ENCODE data around the gene SLC16A4.

DNA sequence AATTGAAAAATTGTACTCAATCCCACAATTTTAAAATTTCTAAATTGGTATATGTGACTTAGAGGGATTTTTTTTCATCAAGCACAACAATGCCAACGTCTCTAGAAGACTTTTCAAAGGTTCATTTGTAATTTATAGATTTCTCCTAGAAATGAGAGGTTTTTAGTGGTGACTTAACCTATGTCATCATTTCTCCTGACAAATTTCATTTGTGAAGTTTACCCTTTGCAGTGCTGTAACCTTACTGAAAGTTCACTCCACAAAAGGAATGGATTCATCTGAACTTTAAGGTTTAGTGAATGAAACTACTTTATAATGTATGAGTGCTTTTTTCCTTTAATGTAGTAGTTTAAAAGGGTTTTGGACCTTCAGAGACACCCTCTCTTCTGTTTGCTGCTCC is 35.5 kb downstream of the SLC16A4 start:
- TF ChIP-seq, protein P1, sequence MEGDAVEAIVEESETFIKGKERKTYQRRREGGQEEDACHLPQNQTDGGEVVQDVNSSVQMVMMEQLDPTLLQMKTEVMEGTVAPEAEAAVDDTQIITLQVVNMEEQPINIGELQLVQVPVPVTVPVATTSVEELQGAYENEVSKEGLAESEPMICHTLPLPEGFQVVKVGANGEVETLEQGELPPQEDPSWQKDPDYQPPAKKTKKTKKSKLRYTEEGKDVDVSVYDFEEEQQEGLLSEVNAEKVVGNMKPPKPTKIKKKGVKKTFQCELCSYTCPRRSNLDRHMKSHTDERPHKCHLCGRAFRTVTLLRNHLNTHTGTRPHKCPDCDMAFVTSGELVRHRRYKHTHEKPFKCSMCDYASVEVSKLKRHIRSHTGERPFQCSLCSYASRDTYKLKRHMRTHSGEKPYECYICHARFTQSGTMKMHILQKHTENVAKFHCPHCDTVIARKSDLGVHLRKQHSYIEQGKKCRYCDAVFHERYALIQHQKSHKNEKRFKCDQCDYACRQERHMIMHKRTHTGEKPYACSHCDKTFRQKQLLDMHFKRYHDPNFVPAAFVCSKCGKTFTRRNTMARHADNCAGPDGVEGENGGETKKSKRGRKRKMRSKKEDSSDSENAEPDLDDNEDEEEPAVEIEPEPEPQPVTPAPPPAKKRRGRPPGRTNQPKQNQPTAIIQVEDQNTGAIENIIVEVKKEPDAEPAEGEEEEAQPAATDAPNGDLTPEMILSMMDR (IDR thresholded peaks at IDR 0.05): no peak
- no peak for TF ChIP-seq POLR2A (IDR thresholded peaks at IDR 0.05)
